ENCODE data around the gene E2F1.

Gene E2F1

DNA sequence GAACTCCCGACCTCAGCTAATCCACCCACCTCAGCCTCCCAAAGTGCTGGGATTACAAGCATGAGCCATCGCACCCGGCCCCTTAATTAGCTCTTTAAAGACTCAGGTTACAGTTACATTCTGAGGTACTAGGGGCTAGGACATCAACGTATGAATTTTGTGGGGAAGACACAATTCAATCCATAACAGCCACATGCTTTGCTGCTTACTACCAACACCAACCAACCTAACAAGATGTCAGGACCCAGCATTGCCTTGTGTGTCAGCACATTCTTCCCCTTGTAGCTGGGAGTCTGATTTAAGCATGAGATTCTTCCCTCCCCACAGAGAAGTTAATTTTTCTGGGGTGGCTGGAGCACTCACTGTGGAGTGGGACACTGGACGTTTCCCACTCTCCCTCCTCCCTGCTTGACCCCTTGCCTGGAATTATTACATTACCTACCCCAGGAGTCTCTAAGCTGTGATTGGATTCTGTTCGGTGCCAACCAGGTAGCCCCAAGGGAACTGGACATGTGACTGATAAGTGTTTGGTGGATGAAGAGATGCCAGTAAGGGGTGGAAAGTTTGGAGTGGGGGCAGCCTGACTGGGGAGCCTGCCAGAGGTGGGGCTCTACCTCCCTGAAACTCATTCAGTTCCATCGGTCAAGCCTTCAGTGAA lies 39.6 kb upstream of the E2F1 start:
- Histone ChIP-seq H3K27me3 (ENCODE audit: control insufficient read depth, insufficient read depth, low read length) (no peaks in the 10 kb centered on the region), H3K4me1 (peaks cover 4% of the 10 kb centered on the region), H3K4me2 (ENCODE audit: low read length) (no peak overlapping the region), H2AFZ (peak overlapping the region; percentile 45), H3K9ac (no peak overlapping the region), H3K4me3 (ENCODE audit: low read depth, low read length) (no peak overlapping the region), H3K27ac (peak overlapping the region; percentile 4), H3K79me2 (no peaks in the 10 kb centered on the region), H3K9me3 (ENCODE audit: control insufficient read depth, low read length) (no peaks in the 10 kb centered on the region), H3K36me3 (ENCODE audit: control insufficient read depth, insufficient read depth, low read length) (no peaks in the 10 kb centered on the region)
- TF ChIP-seq, protein P1, sequence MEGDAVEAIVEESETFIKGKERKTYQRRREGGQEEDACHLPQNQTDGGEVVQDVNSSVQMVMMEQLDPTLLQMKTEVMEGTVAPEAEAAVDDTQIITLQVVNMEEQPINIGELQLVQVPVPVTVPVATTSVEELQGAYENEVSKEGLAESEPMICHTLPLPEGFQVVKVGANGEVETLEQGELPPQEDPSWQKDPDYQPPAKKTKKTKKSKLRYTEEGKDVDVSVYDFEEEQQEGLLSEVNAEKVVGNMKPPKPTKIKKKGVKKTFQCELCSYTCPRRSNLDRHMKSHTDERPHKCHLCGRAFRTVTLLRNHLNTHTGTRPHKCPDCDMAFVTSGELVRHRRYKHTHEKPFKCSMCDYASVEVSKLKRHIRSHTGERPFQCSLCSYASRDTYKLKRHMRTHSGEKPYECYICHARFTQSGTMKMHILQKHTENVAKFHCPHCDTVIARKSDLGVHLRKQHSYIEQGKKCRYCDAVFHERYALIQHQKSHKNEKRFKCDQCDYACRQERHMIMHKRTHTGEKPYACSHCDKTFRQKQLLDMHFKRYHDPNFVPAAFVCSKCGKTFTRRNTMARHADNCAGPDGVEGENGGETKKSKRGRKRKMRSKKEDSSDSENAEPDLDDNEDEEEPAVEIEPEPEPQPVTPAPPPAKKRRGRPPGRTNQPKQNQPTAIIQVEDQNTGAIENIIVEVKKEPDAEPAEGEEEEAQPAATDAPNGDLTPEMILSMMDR (IDR thresholded peaks at IDR 0.05) = no peak

DNA sequence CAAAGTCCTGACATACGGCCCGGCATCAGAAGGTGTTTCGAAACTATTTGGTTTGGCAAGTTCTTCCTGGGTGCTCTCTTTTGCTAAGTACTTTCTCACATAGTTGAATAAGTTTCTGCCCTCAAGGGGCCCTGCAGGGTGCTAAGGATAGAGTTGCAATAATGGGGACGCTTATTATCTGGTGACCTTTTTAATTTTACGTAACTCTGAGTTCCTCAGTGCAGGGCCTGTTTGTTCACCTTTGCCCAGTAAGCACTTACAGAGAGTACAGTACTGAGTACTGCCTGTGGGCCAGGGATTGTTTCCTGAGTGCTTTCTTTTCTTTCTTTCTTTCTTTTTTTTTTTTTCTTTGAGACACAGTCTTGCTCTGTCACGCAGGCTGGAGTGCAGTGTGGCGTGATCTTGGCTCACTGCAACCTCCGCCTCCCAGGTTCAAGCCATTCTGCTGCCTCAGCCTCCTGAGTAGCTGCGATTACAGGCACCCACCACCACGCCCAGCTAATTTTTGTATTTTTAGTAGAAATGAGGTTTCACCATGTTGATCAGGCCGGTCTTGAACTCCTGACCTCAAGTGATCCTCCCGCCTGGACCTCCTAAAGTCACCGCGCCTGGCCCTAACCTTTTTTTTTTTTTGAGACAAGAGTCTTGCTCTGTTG lies 38.4 kb upstream of the E2F1 start:
- Histone ChIP-seq H2AFZ (no peak overlapping the region), H3K27ac (no peak overlapping the region), H3K9ac (no peak overlapping the region), H3K36me3 (ENCODE audit: control insufficient read depth, insufficient read depth, low read length) (no peaks in the 10 kb centered on the region), H3K9me3 (ENCODE audit: control insufficient read depth, low read length) (no peaks in the 10 kb centered on the region), H3K27me3 (ENCODE audit: control insufficient read depth, insufficient read depth, low read length) (no peaks in the 10 kb centered on the region), H3K4me2 (ENCODE audit: low read length) (no peak overlapping the region), H3K79me2 (peaks cover 4% of the 10 kb centered on the region), H3K4me1 (peaks cover 5% of the 10 kb centered on the region), H3K4me3 (ENCODE audit: low read depth, low read length) (no peak overlapping the region)
- TF ChIP-seq, protein P1 (IDR thresholded peaks at IDR 0.05) = no peak

DNA sequence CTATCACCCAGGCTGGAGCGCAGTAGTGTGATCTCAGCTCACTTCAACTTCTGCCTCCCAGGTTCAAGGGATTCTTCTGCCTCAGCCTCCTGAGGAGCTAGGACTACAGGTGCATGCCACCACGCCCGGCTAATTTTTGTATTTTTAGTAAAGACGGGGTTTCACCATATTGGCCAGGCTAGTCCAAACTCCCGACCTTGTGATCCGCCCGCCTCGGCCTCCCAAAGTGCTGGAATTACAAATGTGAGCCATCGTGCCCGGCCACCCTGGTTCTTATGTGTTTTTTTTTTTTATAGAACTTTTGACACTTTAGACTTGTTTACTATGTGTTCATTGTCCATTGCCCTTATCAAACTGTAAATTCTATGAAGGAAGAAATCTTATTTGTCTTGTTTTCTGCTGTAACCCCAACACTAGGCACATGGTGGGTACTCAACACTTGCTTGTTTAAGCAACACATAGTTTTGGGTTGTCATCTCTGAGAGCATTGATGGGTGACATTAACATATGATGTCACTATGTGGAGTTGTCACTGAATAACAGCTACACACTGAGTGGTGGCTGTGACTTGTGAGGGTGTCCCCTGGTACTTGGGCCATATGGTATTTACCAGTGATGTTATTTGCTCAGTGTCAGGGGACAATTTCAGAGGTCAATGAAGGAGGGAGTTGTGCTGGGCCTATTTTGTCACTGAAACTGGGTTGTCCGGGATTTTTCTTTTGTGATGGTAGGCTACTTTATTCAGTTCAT lies 35.4 kb upstream of the E2F1 start:
- Histone ChIP-seq H2AFZ (no peak overlapping the region), H3K36me3 (ENCODE audit: control insufficient read depth, insufficient read depth, low read length) (no peaks in the 10 kb centered on the region), H3K4me2 (ENCODE audit: low read length) (no peak overlapping the region), H3K9ac (no peak overlapping the region), H3K9me3 (ENCODE audit: control insufficient read depth, low read length) (no peaks in the 10 kb centered on the region), H3K4me1 (peaks cover 15% of the 10 kb centered on the region), H3K4me3 (ENCODE audit: low read depth, low read length) (no peak overlapping the region), H3K79me2 (peaks cover 9% of the 10 kb centered on the region), H3K27me3 (ENCODE audit: control insufficient read depth, insufficient read depth, low read length) (no peaks in the 10 kb centered on the region), H3K27ac (no peak overlapping the region)
- TF ChIP-seq, protein P1 (IDR thresholded peaks at IDR 0.05) = no peak

DNA sequence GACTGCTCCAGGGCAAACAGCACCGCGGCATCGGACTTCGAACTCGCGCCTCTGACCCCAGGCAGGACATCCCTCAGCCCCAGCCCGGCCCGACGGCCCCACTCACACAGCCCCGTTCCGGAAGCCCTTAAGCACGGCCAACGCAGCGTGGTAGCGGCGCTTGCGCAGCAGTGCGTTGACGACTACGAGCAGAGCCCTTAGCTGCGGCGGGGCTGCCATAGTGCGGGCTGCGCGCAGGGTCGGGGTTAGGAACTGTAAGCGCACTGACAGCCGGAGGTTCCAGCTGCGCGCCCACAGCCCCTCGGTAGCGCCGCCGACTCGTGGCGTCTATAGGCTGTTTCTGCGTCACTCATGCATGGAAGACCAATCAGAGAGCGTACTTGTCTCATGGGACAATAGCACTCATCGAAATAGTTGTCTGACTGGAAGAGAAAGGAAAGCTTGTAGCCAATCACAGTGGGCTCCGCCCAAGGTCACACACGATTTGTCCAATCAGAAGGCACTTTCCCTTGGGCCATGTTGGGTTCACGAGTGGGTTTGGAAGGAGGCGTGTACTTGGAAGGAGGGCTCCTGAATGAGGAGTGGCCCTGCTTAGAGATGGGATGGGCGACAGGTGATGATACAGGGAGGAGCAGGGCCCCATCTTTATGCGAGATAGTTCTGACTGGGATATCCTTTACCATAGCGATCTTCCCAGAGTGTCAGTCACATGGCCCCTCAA lies 34.0 kb upstream of the E2F1 start, which contains the start of gene PXMP4:
PXMP4 (minus strand) TSS at position 322 of the 721 bp plus-strand sequence; CDS start at position 219, 103 bp downstream.
- Histone ChIP-seq H3K27me3 (ENCODE audit: control insufficient read depth, insufficient read depth, low read length) (no peaks in the 10 kb centered on the region), H3K36me3 (ENCODE audit: control insufficient read depth, insufficient read depth, low read length) (no peaks in the 10 kb centered on the region), H3K9ac (no peak within 1 kb of the TSS), H3K4me1 (peaks cover 11% of the 10 kb centered on the region), H3K27ac (peak within 1 kb of the TSS; percentile 64), H3K79me2 (peaks cover 9% of the 10 kb centered on the region), H3K4me2 (ENCODE audit: low read length) (peak within 1 kb of the TSS; percentile 83), H2AFZ (peak within 1 kb of the TSS; percentile 94), H3K4me3 (ENCODE audit: low read depth, low read length) (peak within 1 kb of the TSS; percentile 77), H3K9me3 (ENCODE audit: control insufficient read depth, low read length) (no peaks in the 10 kb centered on the region)
- TF ChIP-seq, protein P1 (IDR thresholded peaks at IDR 0.05) = no peak
